Stimulated activated CD4-positive, alpha-beta T cell treated with anti-CD3 and anti-CD28 coated beads, TNF-alpha, amount 100 ng/mL, for 48 hours (primary cell): ENCODE results near the gene VAT1L.

ENCODE experiments used
- DNase-seq, 3 donors: peaks; one replicate each; pipeline ENCODE4 v3.0.0-alpha.2; 2020; ENCODE audit warnings: low read depth in 3 of 3

The VAT1L gene

GRCh38 chr16:77868478-77868877 lies 80.1 kb downstream of the VAT1L start:
- DNase-seq = no peak

GRCh38 chr16:77869997-77870813 lies 81.8 kb downstream of the VAT1L start:
- DNase-seq = no peak

GRCh38 chr16:77871932-77872331 lies 83.6 kb downstream of the VAT1L start:
- no peak for DNase-seq

- DNase-seq = no peak
Observed at GRCh38 chr16:77873066-77873465, 84.7 kb downstream of the VAT1L start.

- no peak for DNase-seq
Observed at GRCh38 chr16:77874347-77874746, 86.0 kb downstream of the VAT1L start.

GRCh38 chr16:77876776-77877175 lies 88.4 kb downstream of the VAT1L start:
- no peak for DNase-seq

- DNase-seq = no peak
Observed at GRCh38 chr16:77877712-77878347, 89.5 kb downstream of the VAT1L start.

- no peak for DNase-seq
Observed at GRCh38 chr16:77881355-77882030, 93.1 kb downstream of the VAT1L start.

GRCh38 chr16:77882358-77882757 lies 94.0 kb downstream of the VAT1L start:
- no peak for DNase-seq

- DNase-seq = no peak
Observed at GRCh38 chr16:77885571-77886295, 97.4 kb downstream of the VAT1L start.

- DNase-seq = no peak
Observed at GRCh38 chr16:77888871-77889270, 100.5 kb downstream of the VAT1L start.

GRCh38 chr16:77890075-77890474 lies 101.7 kb downstream of the VAT1L start:
- no peak for DNase-seq

- DNase-seq = no peak
Observed at GRCh38 chr16:77894162-77894561, 105.8 kb downstream of the VAT1L start.

GRCh38 chr16:77895962-77896361 lies 107.6 kb downstream of the VAT1L start:
- no peak for DNase-seq

GRCh38 chr16:77896415-77897128 lies 108.2 kb downstream of the VAT1L start:
- no peak for DNase-seq

- no peak for DNase-seq
Observed at GRCh38 chr16:77897129-77897437, 108.7 kb downstream of the VAT1L start.

- DNase-seq = no peak
Observed at GRCh38 chr16:77897831-77898605, 109.7 kb downstream of the VAT1L start.

- DNase-seq = no peak
Observed at GRCh38 chr16:77898671-77899211, 110.4 kb downstream of the VAT1L start.

- no peak for DNase-seq
Observed at GRCh38 chr16:77899416-77899815, 111.1 kb downstream of the VAT1L start.

GRCh38 chr16:77905374-77905920 lies 117.1 kb downstream of the VAT1L start:
- no peak for DNase-seq
